Measurements from ENCODE around the gene BICDL1. TPM values are rescaled to one million over a fixed set of nuclear protein-coding genes. Genes with fewer than 3 reads are reported as not detected.

The BICDL1 gene
- total and polyA plus RNA-seq, 10 of the 15 experiments (the other 5 are each of a cell fraction or from before 2014, with no cell fraction given): 0.72 to 12.3 (median 4.2) TPM

DNA sequence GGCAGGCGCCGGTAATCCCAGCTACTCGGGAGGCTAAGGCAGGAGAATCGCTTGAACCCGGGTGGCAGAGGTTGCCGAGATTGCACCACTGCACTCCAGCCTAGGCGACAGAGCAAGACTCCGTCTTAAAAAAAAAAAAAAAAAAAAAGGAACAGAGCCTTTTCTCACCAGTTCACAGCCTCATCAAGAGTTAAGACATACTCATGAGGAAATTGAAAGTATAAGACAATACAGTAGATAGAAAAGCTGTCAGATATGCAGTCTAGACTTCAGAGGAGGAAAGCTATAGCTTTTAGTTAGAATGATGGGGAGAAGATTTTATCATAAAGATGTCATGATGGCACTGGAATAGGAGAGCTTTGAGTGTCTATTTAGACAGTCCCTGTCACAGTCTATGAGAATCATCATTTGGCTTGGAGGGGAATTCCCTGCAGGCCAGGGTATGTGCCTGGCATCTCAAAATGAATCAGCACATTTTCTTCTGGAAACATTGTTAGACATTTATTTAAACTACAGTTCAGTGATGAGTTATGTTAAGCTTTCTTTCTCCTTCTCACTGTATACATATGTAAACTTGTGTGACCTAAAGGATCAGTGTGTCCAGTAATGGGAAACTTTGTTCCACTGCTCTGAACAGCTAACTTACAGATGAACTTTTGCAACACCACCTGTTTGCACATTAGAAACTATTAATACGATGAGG lies 130.4 kb downstream of the BICDL1 start (continued):
- TF ChIP-seq, protein P1, sequence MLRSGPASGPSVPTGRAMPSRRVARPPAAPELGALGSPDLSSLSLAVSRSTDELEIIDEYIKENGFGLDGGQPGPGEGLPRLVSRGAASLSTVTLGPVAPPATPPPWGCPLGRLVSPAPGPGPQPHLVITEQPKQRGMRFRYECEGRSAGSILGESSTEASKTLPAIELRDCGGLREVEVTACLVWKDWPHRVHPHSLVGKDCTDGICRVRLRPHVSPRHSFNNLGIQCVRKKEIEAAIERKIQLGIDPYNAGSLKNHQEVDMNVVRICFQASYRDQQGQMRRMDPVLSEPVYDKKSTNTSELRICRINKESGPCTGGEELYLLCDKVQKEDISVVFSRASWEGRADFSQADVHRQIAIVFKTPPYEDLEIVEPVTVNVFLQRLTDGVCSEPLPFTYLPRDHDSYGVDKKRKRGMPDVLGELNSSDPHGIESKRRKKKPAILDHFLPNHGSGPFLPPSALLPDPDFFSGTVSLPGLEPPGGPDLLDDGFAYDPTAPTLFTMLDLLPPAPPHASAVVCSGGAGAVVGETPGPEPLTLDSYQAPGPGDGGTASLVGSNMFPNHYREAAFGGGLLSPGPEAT (IDR thresholded peaks at IDR 0.05; ENCODE audit: low read depth): peak; percentile 89
- TF ChIP-seq SREBF2 (IDR thresholded peaks at IDR 0.05; ENCODE audit: low read length) (no peak), CBX5 (IDR thresholded peaks at IDR 0.05; ENCODE audit: low read depth) (no peak), EGR1 (IDR thresholded peaks at IDR 0.05; ENCODE audit: borderline replicate concordance in 1 of 2, low read depth in 2 of 2, low read length in 2 of 2) (no peak), MYC (IDR thresholded peaks at IDR 0.05; ENCODE audit: insufficient read depth, insufficient read length, insufficient replicate concordance, low read length, severe bottlenecking) (no peak), ASH2L (IDR thresholded peaks at IDR 0.05; ENCODE audit: borderline replicate concordance, low read depth) (no peak), MTA2 (IDR thresholded peaks at IDR 0.05; ENCODE audit: low read depth) (peak; percentile 62), TBL1XR1 (IDR thresholded peaks at IDR 0.05; ENCODE audit: low read depth, low read length) (no peak), RB1 (IDR thresholded peaks at IDR 0.05; ENCODE audit: borderline replicate concordance) (0 out of 2 replicates have a peak, but pooled peaks have one; percentile 21), IKZF1 (conservative IDR thresholded peaks at IDR 0.05) (peak; percentile 42; the same call in 1 of the 2 replicates), CREM (IDR thresholded peaks at IDR 0.05; ENCODE audit: low read depth) (peak; percentile 48; the same call in 1 of the 2 replicates), HDAC6 (IDR thresholded peaks at IDR 0.05; ENCODE audit: unreplicated experiment) (no peak), ZNF274 (IDR thresholded peaks at IDR 0.05; ENCODE audit: insufficient read depth, insufficient read length) (no peak), MXI1 (IDR thresholded peaks at IDR 0.05; ENCODE audit: low read depth, low read length) (no peak; the same call in 1 of the 2 replicates), SP1 (IDR thresholded peaks at IDR 0.05; ENCODE audit: low read depth, low read length) (peak; percentile 25)
- TF ChIP-seq, protein P2, sequence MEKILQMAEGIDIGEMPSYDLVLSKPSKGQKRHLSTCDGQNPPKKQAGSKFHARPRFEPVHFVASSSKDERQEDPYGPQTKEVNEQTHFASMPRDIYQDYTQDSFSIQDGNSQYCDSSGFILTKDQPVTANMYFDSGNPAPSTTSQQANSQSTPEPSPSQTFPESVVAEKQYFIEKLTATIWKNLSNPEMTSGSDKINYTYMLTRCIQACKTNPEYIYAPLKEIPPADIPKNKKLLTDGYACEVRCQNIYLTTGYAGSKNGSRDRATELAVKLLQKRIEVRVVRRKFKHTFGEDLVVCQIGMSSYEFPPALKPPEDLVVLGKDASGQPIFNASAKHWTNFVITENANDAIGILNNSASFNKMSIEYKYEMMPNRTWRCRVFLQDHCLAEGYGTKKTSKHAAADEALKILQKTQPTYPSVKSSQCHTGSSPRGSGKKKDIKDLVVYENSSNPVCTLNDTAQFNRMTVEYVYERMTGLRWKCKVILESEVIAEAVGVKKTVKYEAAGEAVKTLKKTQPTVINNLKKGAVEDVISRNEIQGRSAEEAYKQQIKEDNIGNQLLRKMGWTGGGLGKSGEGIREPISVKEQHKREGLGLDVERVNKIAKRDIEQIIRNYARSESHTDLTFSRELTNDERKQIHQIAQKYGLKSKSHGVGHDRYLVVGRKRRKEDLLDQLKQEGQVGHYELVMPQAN (conservative IDR thresholded peaks at IDR 0.05): no peak
- TF ChIP-seq, protein P3, sequence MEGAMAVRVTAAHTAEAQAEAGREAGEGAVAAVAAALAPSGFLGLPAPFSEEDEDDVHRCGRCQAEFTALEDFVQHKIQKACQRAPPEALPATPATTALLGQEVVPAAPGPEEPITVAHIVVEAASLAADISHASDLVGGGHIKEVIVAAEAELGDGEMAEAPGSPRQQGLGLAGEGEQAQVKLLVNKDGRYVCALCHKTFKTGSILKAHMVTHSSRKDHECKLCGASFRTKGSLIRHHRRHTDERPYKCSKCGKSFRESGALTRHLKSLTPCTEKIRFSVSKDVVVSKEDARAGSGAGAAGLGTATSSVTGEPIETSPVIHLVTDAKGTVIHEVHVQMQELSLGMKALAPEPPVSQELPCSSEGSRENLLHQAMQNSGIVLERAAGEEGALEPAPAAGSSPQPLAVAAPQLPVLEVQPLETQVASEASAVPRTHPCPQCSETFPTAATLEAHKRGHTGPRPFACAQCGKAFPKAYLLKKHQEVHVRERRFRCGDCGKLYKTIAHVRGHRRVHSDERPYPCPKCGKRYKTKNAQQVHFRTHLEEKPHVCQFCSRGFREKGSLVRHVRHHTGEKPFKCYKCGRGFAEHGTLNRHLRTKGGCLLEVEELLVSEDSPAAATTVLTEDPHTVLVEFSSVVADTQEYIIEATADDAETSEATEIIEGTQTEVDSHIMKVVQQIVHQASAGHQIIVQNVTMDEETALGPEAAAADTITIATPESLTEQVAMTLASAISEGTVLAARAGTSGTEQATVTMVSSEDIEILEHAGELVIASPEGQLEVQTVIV (IDR thresholded peaks at IDR 0.05; ENCODE audit: borderline replicate concordance, partially characterized antibody): no peak
- TF ChIP-seq, protein P4, sequence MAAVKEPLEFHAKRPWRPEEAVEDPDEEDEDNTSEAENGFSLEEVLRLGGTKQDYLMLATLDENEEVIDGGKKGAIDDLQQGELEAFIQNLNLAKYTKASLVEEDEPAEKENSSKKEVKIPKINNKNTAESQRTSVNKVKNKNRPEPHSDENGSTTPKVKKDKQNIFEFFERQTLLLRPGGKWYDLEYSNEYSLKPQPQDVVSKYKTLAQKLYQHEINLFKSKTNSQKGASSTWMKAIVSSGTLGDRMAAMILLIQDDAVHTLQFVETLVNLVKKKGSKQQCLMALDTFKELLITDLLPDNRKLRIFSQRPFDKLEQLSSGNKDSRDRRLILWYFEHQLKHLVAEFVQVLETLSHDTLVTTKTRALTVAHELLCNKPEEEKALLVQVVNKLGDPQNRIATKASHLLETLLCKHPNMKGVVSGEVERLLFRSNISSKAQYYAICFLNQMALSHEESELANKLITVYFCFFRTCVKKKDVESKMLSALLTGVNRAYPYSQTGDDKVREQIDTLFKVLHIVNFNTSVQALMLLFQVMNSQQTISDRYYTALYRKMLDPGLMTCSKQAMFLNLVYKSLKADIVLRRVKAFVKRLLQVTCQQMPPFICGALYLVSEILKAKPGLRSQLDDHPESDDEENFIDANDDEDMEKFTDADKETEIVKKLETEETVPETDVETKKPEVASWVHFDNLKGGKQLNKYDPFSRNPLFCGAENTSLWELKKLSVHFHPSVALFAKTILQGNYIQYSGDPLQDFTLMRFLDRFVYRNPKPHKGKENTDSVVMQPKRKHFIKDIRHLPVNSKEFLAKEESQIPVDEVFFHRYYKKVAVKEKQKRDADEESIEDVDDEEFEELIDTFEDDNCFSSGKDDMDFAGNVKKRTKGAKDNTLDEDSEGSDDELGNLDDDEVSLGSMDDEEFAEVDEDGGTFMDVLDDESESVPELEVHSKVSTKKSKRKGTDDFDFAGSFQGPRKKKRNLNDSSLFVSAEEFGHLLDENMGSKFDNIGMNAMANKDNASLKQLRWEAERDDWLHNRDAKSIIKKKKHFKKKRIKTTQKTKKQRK (IDR thresholded peaks at IDR 0.05; ENCODE audit: low read depth, low read length): no peak
